Lung microvascular endothelial cell (primary cell): ENCODE measurements around the gene CFAP69. TPM values are rescaled to one million over a fixed set of nuclear protein-coding genes. Genes with fewer than 3 reads are reported as not detected.
"Not testable (repeated sequence)": the region's sequence is repeated elsewhere in the genome, so short reads cannot be mapped to it uniquely, and the experiment has no call there.

ENCODE experiments used
- DNase-seq, 2 donors: peaks; one replicate each; pipeline versions ENCODE4 v3.0.0 to v3.0.0-alpha.2; 2010; ENCODE audit warnings: low read depth in 2 of 2
- total RNA-seq: library from RNA; depleted of rRNA; stranded (reverse); fragments of >200 nt; gene quantifications from 2 replicates; pipeline ENCODE4 v1.2.1, GENCODE V29; 2014

Gene CFAP69
- total RNA-seq, 1 donor from 2014 or later, result 0.40 TPM

- DNase-seq, result peak; percentile 35 to 42
Measured at GRCh38 chr7:90345595-90346335, 100.8 kb downstream of the CFAP69 start.

GRCh38 chr7:90346336-90347125 is 101.6 kb downstream of the CFAP69 start, which contains the start of gene GTPBP10:
Gene GTPBP10 (plus strand): TSS chr7:90346716. CDS start chr7:90346742, 26 bp downstream.
- peak; percentile 97 to 98 for DNase-seq

- DNase-seq, result no peak
Measured at GRCh38 chr7:90347759-90348158, 102.8 kb downstream of the CFAP69 start.

- DNase-seq, result no peak
Measured at GRCh38 chr7:90349305-90349704, 104.3 kb downstream of the CFAP69 start.

- not testable (repeated sequence) for DNase-seq
Measured at GRCh38 chr7:90350032-90350431, 105.1 kb downstream of the CFAP69 start.

- no peak for DNase-seq
Measured at GRCh38 chr7:90351987-90352386, 107.0 kb downstream of the CFAP69 start.

Other genes with a start within 250 kb of the CFAP69 start
- 1.8 and 10.7 TPM in 2 replicates for gene STEAP1, start 90.7 kb upstream of the CFAP69 start, total RNA-seq
- under 0.01 and 2.0 TPM in 2 replicates for gene STEAP2, start 33.4 kb upstream of the CFAP69 start, total RNA-seq
- gene FAM237B, start 76.1 kb downstream of the CFAP69 start, total RNA-seq, result not detected in 2 replicates
- 4.2 and 5.7 TPM in 2 replicates for gene GTPBP10, start 101.5 kb downstream of the CFAP69 start, total RNA-seq
- 10.5 and 15.5 TPM in 2 replicates for gene CLDN12, start 158.3 kb downstream of the CFAP69 start, total RNA-seq
- not detected in 2 replicates for gene PTTG1IP2, start 224.5 kb downstream of the CFAP69 start, total RNA-seq